Kidney tubule cell (primary cell): ENCODE data around the gene ELAVL3.
A peak's percentile ranks its signal among the peaks of the same experiment; 100 is the strongest.

Experiments used
- DNase-seq: peaks from one replicate; pipeline ENCODE4 v3.0.0-alpha.2; 2018; ENCODE audit warnings: low spot score

Gene ELAVL3

GRCh38 chr19:11480715-11481533, at the start of gene ELAVL3:
Gene ELAVL3, minus strand, starts transcription at chr19:11481046. Its CDS starts 438 bp downstream, at chr19:11480608.
- DNase-seq: no peak

GRCh38 chr19:11530432-11530831, 49.6 kb upstream of the ELAVL3 start:
- DNase-seq: peak; percentile 72

GRCh38 chr19:11528551-11529341, 47.9 kb upstream of the ELAVL3 start, which contains the start of gene ECSIT:
Gene ECSIT, minus strand, starts transcription at chr19:11529134. Its CDS starts 9,964 bp downstream, at chr19:11519170.
- peak; percentile 99 for DNase-seq

- no peak for DNase-seq
Measured at GRCh38 chr19:11519138-11519537, 38.3 kb upstream of the ELAVL3 start.

- DNase-seq: no peak
Measured at GRCh38 chr19:11513946-11514345, 33.1 kb upstream of the ELAVL3 start.

- no peak for DNase-seq
Measured at GRCh38 chr19:11510444-11510843, 29.6 kb upstream of the ELAVL3 start.

- no peak for DNase-seq
Measured at GRCh38 chr19:11507370-11508078, 26.7 kb upstream of the ELAVL3 start.

GRCh38 chr19:11506967-11507366, 26.1 kb upstream of the ELAVL3 start:
- DNase-seq: no peak

GRCh38 chr19:11506101-11506555, 25.3 kb upstream of the ELAVL3 start:
- no peak for DNase-seq

- peak; percentile 95 for DNase-seq
Measured at GRCh38 chr19:11505504-11506100, 24.8 kb upstream of the ELAVL3 start, which contains the start of gene ZNF653. Gene ZNF653, minus strand, starts transcription at chr19:11505839. Its CDS starts 53 bp downstream, at chr19:11505786.

- peak; percentile 98 for DNase-seq
Measured at GRCh38 chr19:11505032-11505503, 24.2 kb upstream of the ELAVL3 start.

- DNase-seq: no peak
Measured at GRCh38 chr19:11504502-11505031, 23.7 kb upstream of the ELAVL3 start.

GRCh38 chr19:11499890-11500420, 19.1 kb upstream of the ELAVL3 start:
- no peak for DNase-seq

GRCh38 chr19:11499220-11499726, 18.4 kb upstream of the ELAVL3 start:
- DNase-seq: no peak

- peak; percentile 78 for DNase-seq
Measured at GRCh38 chr19:11496391-11497163, 15.7 kb upstream of the ELAVL3 start.

- no peak for DNase-seq
Measured at GRCh38 chr19:11495885-11496284, 15.0 kb upstream of the ELAVL3 start.

- no peak for DNase-seq
Measured at GRCh38 chr19:11495481-11495880, 14.6 kb upstream of the ELAVL3 start.

- no peak for DNase-seq
Measured at GRCh38 chr19:11494634-11495285, 13.9 kb upstream of the ELAVL3 start.

- DNase-seq: no peak
Measured at GRCh38 chr19:11489378-11489777, 8.5 kb upstream of the ELAVL3 start.
